Prostate gland (tissue), 2 donors: ENCODE data around the gene TMEM235. TPM values are rescaled to one million over a fixed set of nuclear protein-coding genes. Genes with fewer than 3 reads are reported as not detected.

ENCODE experiments used
- DNase-seq: peaks from one replicate; pipeline ENCODE4 v3.0.0-alpha.2; 2019; ENCODE audit warnings: low spot score
- H3K27ac ChIP-seq, 2 donors: fragments of 200-600 bp; sonication (generic); 2 replicates each; pipeline ENCODE4 v1.5.1; 2017 to 2019
- H3K27me3 ChIP-seq: fragments of 200-600 bp; sonication (generic); replicated peaks from 2 replicates; pipeline ENCODE4 v1.5.1; 2019; ENCODE audit not compliant: insufficient read depth
- H3K36me3 ChIP-seq, 2 donors: fragments of 200-600 bp; sonication (generic); 1 replicate in 1 of 2; 2 replicates in 1 of 2; pipeline versions ENCODE4 v1.5.1 to v1.8.1; 2017 to 2019
- H3K4me1 ChIP-seq: fragments of 200-600 bp; sonication (generic); replicated peaks from 2 replicates; pipeline ENCODE4 v1.5.1; 2019
- H3K4me3 ChIP-seq, 2 donors: fragments of 200-600 bp; sonication (generic); 2 replicates each; pipeline ENCODE4 v1.5.1; 2017 to 2019
- H3K9me3 ChIP-seq: fragments of 200-600 bp; sonication (generic); 2 replicates; pipeline ENCODE4 v1.5.1; 2017
- POLR2A ChIP-seq: fragments of 450-650 bp; IDR thresholded peaks from one replicate; pipeline ENCODE4 v1.6.1; 2016; ENCODE audit warnings: antibody characterized with exemption, mild to moderate bottlenecking
- POLR2AphosphoS5 ChIP-seq: sonication (generic); formaldehyde crosslinking; IDR thresholded peaks from one replicate; pipeline ENCODE4 v1.6.1; 2017; ENCODE audit warnings: antibody characterized with exemption
- WGBS: methylation state at CpG from one replicate; pipeline ENCODE4 v1.1.5; 2018; 5-methylcytosine and 5-hydroxymethylcytosine counted together
- intact Hi-C: fragments of 100-400 bp; cut with DNase I; formaldehyde crosslinking; loops from one replicate; pipeline ENCODE4 v1.14.2; 2022
- total RNA-seq, 2 donors: library from RNA; depleted of rRNA; stranded (reverse); fragments of >200 nt; gene quantifications; one replicate each; pipeline ENCODE4 v1.1.0, GENCODE V29; 2016
- TF ChIP-seq, protein P1 (sequence below), 4 experiments: fragments of 200-600 bp in 2 of 4; fragments of 450-650 bp in 2 of 4; sonication (generic) in 2 of 4; IDR thresholded peaks; 1 replicate in 3 of 4; 2 replicates in 1 of 4; pipeline ENCODE4 v1.5.1; 2016 to 2019; ENCODE audit warnings: antibody characterized with exemption in 4 of 4, mild to moderate bottlenecking in 2 of 4, moderate library complexity in 2 of 4

The TMEM235 gene
- total RNA-seq, 2 donors from 2014 or later: not detected

DNA sequence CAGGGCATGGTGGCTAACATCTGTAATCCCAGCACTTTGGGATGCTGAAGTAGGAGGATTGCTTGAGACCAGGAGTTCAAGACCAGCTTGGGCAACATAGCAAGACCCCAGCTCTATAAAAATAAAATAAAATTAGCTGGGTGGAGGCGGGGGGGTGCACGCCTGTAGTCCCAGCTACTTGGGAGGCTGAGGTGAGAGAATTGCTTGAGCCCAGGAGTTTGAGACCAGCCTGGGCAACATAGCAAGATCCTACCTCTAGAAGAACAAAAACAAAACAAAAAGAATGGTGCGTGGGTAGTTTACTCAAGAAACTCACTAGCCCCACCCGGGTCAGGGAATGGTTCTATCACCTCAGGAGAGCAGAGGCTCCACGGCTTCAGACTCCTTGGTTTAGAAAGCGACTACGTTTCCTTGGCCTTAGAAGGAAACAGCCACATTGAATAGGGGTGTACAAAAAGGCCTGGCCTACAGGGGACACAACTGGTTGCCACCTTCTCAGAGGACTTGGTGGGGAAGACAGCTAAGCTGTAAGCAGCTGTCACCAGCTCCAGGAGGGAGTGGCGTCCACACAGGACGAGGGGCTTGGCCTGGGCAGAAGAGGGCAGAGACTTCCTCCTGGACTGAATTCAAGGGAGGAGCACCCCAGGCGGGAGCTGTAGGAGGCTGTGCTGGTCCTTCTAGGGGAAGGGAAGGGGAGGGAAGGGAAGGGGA is 45.3 kb upstream of the TMEM235 start:
- Histone ChIP-seq H3K36me3 (no peaks in the 10 kb centered on the region), H3K4me3 (peak overlapping the region; percentile 28 to 38), H3K4me1 (peaks cover 18% of the 10 kb centered on the region), H3K27ac (peak overlapping the region; percentile 83 to 87), H3K27me3 (no peaks in the 10 kb centered on the region), H3K9me3 (no peaks in the 10 kb centered on the region)
- DNase-seq: no peak
- intact Hi-C loops: no loop called here
- TF ChIP-seq POLR2A (no peak), POLR2AphosphoS5 (no peak)
- TF ChIP-seq, protein P1, sequence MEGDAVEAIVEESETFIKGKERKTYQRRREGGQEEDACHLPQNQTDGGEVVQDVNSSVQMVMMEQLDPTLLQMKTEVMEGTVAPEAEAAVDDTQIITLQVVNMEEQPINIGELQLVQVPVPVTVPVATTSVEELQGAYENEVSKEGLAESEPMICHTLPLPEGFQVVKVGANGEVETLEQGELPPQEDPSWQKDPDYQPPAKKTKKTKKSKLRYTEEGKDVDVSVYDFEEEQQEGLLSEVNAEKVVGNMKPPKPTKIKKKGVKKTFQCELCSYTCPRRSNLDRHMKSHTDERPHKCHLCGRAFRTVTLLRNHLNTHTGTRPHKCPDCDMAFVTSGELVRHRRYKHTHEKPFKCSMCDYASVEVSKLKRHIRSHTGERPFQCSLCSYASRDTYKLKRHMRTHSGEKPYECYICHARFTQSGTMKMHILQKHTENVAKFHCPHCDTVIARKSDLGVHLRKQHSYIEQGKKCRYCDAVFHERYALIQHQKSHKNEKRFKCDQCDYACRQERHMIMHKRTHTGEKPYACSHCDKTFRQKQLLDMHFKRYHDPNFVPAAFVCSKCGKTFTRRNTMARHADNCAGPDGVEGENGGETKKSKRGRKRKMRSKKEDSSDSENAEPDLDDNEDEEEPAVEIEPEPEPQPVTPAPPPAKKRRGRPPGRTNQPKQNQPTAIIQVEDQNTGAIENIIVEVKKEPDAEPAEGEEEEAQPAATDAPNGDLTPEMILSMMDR (IDR thresholded peaks at IDR 0.05): no peak
- WGBS: 52% methylated on average over 10 of the region's 10 CpGs

DNA sequence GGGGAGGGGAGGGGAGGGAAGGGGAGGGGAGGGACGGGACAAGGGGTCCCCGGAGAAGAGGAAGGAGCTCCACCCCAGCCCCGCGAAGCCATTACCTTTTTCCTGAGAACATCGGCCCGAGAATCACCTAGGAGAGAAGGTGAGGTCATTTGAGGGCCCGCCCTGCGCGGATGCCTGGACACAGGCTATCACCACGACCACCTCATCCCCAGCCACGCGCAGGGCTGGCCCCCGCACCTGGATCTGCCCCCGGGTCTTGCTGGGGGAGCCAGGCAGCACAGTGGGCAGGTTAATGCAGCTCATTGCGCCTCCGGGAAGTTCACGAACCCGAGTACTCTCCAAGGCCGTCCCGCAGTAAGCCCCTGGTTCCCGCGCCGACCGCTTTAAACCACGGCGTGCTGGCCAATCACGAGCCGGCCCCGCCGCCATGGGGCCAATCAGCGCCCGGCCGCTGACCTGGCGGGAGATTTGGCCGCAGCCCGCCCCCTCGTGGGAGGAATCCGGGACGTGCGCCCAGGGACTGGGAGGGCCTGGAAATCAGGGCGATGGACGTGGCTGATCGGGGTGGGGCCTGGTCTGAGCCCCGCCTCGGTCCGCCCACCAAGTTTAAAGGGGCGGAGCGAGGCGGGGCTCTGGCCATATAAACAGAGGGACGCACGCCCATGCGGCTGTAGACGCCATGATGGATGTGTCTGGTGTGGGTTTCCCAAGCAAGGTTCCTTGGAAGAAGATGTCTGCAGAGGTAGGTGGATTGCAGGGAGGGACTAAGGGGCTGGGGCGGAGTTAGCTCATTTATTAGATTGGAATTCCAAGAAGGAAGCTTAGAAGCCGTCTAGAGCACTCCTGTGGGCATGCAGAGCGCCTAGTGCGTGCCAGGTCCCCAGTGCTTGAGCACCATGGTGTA is 44.5 kb upstream of the TMEM235 start, which contains the start of the genes AFMID and TK1:
TSS of gene AFMID (plus strand) at position 671 of the 904 bp plus-strand sequence. CDS start at position 680, 9 bp downstream.
TSS of gene TK1 (minus strand) at position 361 of the 904 bp plus-strand sequence. CDS start at position 303, 58 bp downstream.
- no peaks in the 10 kb centered on the region for H3K36me3 ChIP-seq
- peak; percentile 97 for DNase-seq
- 7% methylated on average over 26 of the region's 57 CpGs for WGBS
- peak within 1 kb of the TSS; percentile 28 to 38 for H3K4me3 ChIP-seq
- peaks cover 18% of the 10 kb centered on the region for H3K4me1 ChIP-seq
- peak within 1 kb of the TSS; percentile 83 to 87 for H3K27ac ChIP-seq
- TF ChIP-seq, protein P1 (IDR thresholded peaks at IDR 0.05): peak; percentile 78 to 99 (median 92)
- TF ChIP-seq POLR2AphosphoS5 (peak; percentile 94), POLR2A (peak; percentile 83)
- no peaks in the 10 kb centered on the region for H3K9me3 ChIP-seq
- no peaks in the 10 kb centered on the region for H3K27me3 ChIP-seq
- intact Hi-C loops: no loop called here

DNA sequence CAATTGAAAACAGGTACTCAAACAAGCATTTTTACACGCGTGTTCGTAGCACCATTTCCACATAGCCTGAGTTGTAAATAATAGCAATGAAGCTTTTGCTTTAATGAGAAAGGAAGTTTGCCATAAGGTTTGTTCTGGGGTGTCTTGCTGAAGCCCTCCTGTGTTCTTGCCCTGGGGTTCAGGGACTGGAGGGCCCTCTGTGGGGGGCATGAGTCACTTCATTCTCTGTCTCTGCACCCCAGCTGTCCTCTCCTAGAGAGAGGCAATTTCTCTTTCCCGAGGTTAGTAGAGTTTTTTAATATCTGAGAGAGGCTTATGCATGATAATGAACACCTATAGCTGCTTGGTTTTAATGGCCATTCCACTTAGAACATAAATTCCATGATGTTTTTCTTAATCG is 34.7 kb upstream of the TMEM235 start:
- H3K27ac ChIP-seq: no peak overlapping the region
- no peaks in the 10 kb centered on the region for H3K36me3 ChIP-seq
- no peaks in the 10 kb centered on the region for H3K9me3 ChIP-seq
- DNase-seq: no peak
- WGBS: 79% methylated on average over 5 of the region's 5 CpGs
- TF ChIP-seq POLR2A: no peak
- TF ChIP-seq, protein P1 (IDR thresholded peaks at IDR 0.05): no peak
- no peak for TF ChIP-seq POLR2AphosphoS5
- H3K4me3 ChIP-seq: no peak overlapping the region
- intact Hi-C loops: no loop called here
- H3K4me1 ChIP-seq: peaks cover 8% of the 10 kb centered on the region
- H3K27me3 ChIP-seq: no peaks in the 10 kb centered on the region

DNA sequence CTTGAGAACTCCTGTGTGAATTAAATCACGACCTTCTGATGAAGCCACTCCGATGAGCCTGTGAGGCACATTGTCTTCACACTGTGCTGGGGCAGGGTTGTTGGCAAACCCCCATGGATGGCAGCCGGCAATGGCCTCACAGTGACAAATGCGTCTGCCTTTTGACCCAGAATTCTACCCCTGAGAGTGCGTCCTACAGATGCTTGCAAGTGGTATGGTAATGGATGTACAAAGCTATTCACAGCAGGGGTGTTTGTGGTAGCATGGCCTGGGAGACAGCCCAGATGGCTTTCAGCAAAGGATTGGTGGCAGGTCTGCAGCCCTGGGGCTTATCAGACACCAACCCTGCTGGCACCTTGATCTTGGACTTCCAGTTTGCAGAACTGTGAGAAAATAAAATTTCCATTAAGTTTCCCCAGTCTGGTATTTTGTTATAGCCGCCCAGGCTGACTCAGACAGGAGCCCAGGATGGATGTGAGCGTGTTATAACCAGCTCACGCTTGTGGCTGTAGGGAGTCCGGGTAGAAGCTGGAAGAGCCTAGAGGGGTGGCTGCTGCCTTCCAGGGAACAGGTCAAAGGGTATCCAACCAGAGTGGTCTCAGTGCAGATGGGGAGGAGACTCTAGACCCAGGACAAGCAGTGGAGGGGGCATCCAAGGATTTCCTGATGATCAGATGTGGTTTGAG is 34.1 kb upstream of the TMEM235 start:
- Histone ChIP-seq H3K27me3 (no peaks in the 10 kb centered on the region), H3K9me3 (no peaks in the 10 kb centered on the region), H3K4me1 (peaks cover 8% of the 10 kb centered on the region), H3K36me3 (no peaks in the 10 kb centered on the region), H3K27ac (no peak overlapping the region), H3K4me3 (no peak overlapping the region)
- no peak for TF ChIP-seq POLR2AphosphoS5
- no peak for TF ChIP-seq POLR2A
- TF ChIP-seq, protein P1 (IDR thresholded peaks at IDR 0.05): no peak
- WGBS: 60% methylated on average over 9 of the region's 9 CpGs
- DNase-seq: no peak
- intact Hi-C loops: no loop called here
